GM19239 (cell line): ENCODE results near the gene CCDC85A.

Source experiments
- DNase-seq: peaks from one replicate; pipeline ENCODE4 v3.0.0; 2011; ENCODE audit warnings: low spot score; ENCODE audit not compliant: insufficient read length
- FAIRE-seq: peaks from 2 replicates; lab custom pipeline; 2011; peaks lifted over from hg19 to GRCh38; lab: Jason Lieb, UNC

The CCDC85A gene

DNA sequence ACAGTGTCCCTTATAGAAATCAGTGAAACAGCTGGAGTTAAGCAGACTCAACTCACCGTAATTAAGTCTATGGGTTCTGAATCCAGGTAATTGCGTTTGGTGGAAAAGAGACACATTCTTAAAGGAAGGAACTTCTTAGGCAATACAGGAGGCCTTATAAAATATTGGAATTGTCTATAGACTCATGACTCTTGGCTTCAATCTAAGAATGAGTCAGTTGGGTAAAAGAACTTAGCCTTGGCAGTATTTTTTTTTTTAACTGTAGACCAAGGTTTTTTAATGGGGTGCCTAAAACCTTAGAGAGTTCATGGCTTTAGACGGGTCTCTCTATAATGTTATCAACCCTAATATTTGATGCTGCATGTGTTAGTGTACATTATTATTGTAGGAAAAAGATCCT lies 47.6 kb downstream of the CCDC85A start:
- FAIRE-seq, result no peak
- no peak for DNase-seq

- no peak for FAIRE-seq
- DNase-seq, result no peak
Measured at GRCh38 chr2:56232912-56233311, 49.1 kb downstream of the CCDC85A start.

GRCh38 chr2:56234241-56234640 lies 50.5 kb downstream of the CCDC85A start:
- no peak for FAIRE-seq
- no peak for DNase-seq

DNA sequence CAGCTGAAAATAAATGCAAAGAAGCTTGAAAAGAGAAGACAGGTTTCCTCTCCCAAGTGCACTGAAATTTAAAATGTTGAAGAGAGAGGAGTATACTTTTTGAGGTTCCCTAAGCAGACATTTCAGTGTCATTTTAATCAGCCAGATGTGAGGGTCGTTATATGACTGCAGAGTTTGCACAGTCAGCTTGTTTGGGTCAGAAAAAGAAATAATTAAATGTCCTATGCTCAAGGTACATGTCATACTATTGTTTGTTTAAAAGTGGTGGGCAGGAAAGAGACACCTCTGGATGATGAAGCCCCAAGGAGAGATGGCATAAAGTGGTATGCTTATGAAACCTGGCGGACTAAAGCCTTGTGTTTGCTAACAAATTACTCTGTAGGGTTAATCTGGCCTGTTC lies 55.2 kb downstream of the CCDC85A start:
- no peak for FAIRE-seq

DNA sequence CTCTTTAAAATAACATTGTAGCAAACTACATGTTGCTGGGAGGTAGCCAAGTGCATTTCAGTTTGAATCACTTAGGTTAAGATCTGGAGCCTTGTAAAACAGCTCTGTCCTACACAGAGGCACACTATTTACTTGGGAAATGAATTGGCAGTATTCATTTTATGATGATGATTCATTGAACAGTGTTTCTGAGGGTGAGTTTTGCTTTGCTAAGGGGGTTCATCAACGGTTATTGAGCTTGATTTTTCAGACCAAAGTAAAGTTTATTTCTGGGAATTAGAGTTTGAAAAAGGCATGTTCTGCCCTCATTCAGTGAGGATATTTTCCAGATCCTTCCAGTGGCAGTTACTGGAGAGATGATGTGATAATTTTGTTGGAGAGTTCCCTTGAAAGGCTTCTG lies 55.6 kb downstream of the CCDC85A start:
- no peak for FAIRE-seq
- DNase-seq, result no peak

More for the DNA sequence above, 55.2 kb downstream of the CCDC85A start:
- DNase-seq, result no peak

DNA sequence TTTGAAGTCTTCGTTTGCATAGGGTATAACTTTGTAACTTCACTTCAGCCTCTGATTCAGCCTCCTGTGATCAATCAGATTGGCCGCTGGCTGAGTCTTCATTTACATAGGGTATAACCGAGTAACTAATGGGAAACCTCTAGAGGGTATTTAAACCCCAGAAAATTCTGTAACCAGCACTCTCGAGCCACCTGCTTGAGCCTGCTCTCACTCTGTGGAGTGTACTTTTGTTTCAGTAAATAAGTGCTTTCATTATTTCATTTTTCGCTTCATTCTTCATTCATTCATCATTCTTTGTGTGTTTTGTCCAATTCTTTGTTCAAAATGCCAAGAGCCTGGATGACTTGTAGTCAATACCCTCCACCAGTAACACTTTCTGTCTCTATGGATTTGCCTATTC lies 56.4 kb downstream of the CCDC85A start:
- FAIRE-seq (no peak), DNase-seq (no peak)

DNA sequence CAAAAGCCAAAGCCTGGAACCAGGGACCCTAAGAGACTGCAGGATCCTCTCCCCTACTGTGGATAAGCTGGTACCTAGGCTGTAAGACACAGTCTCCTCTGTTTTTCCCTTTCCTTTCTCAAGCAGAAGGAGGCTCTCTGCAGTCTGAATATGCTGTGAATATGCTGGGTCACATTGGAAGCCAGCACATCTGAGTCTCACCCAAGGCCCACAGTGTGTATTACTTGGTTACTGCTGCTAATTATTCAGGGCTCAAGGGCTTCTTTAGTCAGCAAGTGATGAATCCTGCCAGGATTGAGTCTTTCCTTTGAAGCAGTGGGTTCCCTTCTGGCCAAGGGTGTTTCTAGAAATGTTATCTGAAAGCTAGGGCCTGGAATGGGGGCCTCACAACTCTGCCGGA lies 60.7 kb downstream of the CCDC85A start:
- DNase-seq, result no peak
- no peak for FAIRE-seq

GRCh38 chr2:56244911-56245530 lies 61.2 kb downstream of the CCDC85A start:
- FAIRE-seq (no peak), DNase-seq (no peak)

DNA sequence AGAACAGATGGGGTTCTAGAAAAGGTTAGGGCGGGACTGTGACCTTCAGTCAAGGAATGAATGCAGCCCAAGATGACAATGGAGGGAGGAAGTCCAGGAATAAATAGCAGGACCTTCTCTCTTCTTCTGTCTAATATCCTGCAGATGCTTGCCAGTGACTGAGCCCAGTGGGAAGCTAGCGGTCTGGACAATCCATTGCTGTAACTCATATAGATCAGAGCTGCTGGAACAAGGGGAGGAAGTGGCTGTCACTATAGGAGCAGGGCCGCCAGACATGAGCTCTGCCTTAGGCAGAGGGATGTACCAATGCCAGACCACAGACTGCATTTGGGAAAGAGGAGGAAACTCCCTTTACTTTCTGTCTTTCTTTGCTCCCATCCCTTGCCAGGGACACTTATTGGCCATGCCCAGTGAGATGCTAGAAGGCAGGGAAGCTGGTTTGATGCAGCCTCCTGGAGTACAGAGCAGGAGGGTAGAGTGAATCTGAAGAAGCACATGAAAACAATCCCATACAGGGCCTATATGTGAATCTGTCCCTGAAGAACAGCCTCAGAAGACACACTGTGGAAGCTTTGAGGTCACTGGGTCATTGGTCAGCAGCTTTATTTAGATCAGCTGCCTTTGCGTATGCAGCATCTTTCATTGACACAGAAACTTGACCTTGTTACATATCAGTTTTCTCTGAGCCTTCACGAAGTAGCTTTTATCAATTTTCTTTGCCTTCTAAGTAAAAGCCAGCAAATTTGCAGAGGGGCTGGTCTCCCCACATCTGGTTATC lies 65.4 kb downstream of the CCDC85A start:
- FAIRE-seq (no peak), DNase-seq (no peak)

DNA sequence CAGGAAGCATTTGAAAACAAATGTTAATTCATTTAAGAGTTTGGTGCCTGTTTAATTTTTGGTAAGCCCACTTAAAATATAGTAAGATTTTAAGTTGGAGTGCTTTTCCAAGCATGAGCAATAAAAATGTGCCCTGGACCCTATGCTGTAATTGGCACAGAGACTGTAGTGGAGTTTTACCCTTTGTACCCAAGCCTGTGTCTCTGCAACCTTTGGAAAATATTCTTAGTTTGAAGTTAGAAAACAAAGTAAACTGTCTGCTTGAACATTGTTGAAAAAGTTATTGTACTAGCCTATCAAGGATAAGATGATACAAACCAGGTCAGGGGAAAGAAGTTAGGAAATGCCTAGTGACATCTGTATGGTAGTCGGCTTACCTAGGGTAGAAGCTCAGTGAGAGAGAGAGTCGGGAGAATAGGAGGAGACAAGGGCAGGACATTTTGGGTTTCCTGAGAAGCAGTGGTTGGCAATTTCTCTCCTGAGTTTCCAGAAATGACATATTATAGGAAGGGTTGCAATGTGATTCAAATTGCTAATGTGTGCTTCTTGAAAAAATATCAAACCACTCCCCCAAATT lies 66.5 kb downstream of the CCDC85A start:
- FAIRE-seq (no peak), DNase-seq (no peak)

DNA sequence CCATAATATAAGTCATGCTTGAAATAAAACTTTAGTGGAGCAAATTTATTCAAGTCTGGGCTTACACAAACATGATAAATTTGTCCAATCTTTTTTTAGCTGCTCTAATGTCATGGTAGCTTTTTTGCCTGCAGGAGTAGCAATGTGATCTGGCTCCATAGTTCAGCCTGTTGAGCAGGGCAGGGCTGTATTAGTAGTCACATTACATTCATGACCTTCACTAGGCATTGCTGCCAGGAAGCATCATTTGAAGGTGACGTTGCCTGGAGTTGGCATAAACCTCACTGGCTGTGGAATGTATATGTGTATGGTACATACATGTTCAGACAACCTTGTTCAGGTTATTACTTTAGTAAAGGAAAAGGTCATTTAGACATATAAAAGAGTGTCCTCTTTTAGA lies 76.6 kb downstream of the CCDC85A start:
- FAIRE-seq, result no peak

GRCh38 chr2:56262241-56262640 lies 78.5 kb downstream of the CCDC85A start:
- no peak for FAIRE-seq
- no peak for DNase-seq

More for the DNA sequence above, 76.6 kb downstream of the CCDC85A start:
- no peak for DNase-seq

DNA sequence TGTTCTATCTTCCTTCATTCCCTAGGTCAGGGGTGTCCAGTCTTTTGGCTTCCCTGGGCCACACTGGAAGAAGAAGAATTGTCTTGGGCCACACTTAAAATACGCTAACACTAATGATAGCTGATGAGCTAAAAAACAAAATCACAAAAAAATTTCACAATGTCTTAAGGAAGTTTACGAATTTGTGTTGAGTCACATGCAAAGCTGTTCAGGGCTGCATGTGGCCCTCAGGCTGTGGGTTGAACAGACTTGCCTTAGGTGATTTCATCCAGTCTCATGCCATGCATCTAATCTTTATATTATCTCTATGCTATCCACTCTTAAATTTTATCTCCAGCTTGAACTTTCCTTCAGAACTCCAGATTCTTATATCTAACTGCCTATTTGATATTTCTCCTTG lies 80.1 kb downstream of the CCDC85A start:
- no peak for FAIRE-seq
- DNase-seq, result no peak

DNA sequence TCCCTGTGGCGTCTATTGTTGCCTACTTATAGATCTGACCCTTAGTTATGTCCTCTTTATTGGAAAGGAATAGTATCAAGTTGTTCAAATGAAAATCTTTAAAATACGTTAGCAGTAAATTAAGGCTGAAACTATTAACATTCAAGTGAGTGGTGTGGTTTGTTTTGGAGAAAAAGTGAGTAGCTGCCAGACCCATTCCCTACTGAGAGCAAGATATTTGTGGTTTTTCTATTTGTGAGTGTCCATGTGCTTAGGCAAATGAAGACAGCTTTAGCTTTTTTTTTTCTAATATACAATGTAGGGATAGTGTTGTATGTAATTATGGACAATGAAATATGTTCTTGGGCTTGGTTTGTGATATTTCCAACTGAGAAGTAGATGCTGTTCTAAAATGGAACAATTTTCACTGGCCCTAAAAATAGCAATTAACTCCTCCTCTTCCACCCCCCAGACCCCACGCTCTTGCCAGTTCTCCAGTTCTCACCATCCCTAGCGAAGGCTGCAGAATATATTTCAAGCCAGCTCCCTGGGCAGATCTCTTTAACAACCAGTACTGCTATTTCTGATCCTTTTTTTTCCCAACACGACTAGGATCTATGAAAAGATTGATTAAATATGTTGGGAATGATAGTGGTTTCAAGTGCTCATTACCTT lies 83.1 kb downstream of the CCDC85A start:
- DNase-seq, result no peak
- no peak for FAIRE-seq

DNA sequence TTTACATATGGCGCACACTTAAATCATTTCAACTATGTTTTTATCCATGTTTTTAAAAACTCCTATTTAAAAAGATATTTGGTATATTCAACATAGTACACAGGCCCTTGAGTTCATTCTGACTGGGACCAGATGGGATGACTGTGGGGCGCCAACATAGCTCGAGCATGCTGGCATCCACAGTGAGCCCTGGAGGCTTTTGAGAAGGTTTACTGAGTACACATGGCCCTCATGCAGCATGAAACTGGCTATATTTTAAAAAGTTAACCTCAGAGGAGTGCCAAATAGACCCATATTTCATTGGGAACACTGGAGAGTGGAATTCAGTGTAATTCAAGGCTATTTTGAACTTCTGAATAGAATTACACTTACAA lies 83.6 kb downstream of the CCDC85A start:
- DNase-seq (no peak), FAIRE-seq (no peak)

- no peak for DNase-seq
- no peak for FAIRE-seq
Measured at GRCh38 chr2:56268856-56269255, 85.1 kb downstream of the CCDC85A start.

DNA sequence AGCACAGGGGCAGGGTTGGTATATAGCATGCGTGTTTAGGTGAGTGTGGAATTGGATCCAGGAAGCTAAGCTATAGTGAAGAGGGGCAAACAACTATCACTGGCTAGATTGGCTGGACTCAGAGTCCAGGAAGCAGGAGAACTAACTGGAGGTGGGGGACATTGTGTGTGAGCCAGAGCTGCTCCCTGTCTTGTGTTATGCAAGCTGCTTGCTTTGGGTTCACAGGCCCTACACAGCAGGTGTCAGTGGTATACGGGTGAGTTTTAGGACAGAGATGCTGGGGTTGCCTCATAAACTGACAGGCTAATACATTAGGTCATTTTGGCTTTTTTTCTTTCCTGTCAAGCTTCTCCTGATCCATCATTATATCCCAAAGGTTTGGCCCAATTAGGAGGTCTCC lies 87.5 kb downstream of the CCDC85A start:
- DNase-seq (no peak), FAIRE-seq (no peak)

- DNase-seq (no peak), FAIRE-seq (no peak)
Measured at GRCh38 chr2:56285224-56285623, 101.4 kb downstream of the CCDC85A start.

- no peak for DNase-seq
- FAIRE-seq, result no peak
Measured at GRCh38 chr2:56286936-56287335, 103.1 kb downstream of the CCDC85A start.

GRCh38 chr2:56287508-56287907 lies 103.7 kb downstream of the CCDC85A start:
- no peak for DNase-seq
- FAIRE-seq, result no peak

DNA sequence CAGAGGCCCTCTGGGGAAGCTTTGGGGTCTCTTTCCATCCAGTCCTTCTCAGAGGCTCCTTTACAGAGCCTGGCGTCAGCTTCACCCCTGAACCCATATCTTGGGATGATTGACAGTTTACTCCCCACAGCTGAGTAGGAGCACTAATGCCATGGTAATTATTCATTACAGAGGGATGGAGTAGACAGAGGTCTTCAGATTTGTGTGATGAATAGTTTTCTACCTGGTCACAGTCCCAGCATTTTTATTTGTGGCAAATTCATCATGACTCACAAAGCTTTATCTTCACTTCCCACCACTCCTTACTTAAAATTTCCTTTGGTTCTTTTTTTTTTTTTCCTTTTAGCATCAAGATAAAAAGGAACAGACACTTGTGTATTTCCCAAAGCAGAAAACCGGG lies 104.2 kb downstream of the CCDC85A start:
- no peak for DNase-seq
- no peak for FAIRE-seq
